GM18520 (cell line): ENCODE measurements around the gene SRGAP3.

ENCODE experiments used
- ATAC-seq: cut with Tn5 transposase; IDR thresholded peaks from one replicate; pipeline ENCODE4 v1.9.1; 2021; ENCODE audit not compliant: unreplicated experiment

Gene SRGAP3

DNA sequence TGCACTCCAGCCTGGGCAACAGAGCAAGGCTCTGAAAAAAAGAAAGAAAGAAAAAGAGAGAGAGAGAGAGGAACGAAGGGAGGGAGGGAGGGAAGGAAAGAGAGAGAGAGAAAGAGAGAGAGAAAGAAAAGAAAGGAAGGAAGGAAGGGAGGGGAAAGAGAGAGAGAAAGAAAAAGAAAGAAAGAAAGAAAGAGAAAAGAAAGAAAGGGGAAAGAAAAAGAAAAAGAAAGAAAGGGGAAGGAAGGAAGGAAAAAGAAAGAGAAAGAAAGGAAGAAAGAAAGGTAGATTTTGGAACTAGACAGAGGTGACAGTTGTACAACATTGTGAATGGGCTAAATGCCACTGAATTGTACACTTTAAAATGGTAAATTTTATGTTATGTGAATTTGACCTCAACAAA lies 5.3 kb upstream of the SRGAP3 start:
- ATAC-seq = no peak

GRCh38 chr3:9253327-9253726 lies 3.9 kb upstream of the SRGAP3 start:
- ATAC-seq = no peak

DNA sequence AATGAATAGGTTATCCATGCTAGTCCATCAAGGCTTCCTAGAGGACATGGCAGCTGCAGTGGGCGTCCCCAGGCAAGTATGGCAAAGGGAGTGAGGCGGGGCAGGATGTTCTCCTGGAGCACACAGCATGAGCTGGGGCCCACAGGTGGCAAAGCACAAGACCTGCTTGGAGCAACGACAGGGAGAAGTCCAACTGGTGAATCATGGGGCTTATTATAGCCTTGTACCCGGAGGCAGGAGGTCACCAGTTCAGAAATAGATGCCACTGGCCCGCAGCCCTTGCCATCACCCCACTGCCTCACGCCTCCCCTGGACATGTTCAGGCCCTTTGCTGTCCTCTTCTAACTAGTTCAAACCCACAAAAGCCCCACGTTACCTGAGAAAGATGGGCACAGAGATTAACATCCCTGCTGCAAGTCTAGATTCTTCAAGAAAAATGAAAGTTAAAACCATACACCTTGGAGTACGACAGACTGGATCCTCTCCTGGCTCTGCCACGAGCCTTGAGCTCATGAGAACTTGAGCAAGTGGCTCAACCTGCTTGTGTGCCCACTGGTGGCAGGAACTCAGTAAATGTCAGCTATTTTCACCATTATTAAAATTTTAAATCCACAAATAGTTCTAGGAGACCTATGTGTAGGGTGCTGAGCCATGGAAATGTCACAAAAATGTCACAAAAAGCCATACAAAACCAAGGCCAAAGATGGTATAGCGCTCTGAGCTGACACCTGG lies 1.8 kb upstream of the SRGAP3 start:
- no peak for ATAC-seq

GRCh38 chr3:9250236-9250635 lies 790 bp upstream of the SRGAP3 start:
- ATAC-seq = no peak

DNA sequence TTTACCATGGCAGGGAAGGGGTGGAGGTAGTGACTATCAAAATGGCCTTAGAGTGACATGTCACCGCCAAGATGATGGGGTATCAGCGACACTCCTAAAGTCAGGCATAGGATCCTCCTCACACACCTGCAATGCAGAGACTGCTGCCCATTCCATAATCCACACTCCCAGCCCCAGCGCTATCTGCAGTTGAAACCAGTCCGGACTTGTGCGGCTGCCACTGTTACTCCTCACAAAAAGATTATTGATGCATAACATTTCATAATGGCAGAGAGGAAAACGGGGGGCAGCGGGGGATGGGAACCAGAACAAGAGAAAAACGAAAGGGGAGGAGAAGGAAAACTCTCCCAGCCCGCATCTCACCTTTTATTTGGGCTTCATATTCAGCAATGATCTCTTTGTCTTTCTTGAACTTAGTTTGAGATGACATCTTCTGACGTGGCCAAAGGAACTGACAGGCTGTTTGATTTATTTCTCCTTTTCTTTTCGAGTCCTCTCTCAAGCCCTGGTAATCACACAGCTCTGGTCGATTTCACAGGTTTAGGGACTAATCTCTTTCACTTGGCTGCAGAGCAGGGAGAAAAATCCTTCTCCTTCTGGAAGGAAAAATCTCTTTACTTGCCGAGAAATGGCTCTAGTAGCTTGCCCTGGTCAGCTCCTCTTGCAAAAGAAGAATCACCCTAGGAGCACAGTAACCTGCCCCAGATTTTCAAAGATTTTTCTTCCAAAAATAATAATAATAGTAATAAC lies 749 bp downstream of the SRGAP3 start:
- no peak for ATAC-seq

DNA sequence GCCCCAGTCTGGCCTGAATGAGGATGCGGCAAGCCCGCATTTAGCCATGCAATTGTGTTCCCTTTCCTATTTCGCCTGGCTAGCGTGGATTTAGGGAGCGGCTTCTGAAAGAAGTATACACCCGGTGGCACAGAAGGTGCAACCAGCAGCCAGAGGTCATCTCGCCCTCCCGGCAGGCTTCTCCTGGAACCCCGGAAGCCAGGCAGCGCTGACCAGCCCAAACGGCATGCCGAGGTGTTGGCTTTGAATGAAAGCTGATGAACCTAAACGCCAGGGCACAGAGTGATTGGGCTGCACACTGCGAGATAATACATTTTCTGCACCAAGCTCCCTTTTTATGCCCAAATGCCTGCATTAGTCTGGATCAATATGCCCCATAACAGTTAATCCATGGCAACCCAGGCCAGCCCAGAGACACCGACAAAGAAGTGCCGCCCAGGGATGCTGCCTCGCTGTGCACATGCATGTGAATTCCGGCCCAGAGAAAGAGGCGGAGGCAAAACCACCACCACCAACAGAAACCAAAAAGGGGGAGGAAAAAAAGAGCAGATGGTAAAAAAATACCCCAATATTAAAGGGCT lies 1.4 kb downstream of the SRGAP3 start:
- ATAC-seq = no peak

GRCh38 chr3:9247361-9247940 lies 2.0 kb downstream of the SRGAP3 start:
- no peak for ATAC-seq

DNA sequence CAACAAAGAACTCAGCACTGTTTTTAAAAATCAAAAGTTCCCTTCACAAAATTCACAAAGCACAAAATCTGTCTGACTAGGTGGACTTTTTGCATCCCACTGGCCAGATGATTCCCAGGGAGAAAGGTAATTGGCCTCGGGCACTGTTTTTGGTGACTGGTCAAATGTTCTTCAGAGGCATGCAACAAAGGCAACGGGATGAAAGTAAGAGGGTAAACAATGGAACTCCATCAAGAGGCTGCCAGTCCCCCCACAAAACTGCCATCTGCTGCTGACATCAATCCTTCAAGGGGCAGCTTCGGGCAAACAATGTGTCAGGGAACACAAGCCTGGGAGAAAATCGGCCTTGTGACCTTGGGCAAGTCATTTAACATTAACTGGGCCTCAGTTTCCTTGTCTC lies 3.3 kb downstream of the SRGAP3 start:
- ATAC-seq = no peak

DNA sequence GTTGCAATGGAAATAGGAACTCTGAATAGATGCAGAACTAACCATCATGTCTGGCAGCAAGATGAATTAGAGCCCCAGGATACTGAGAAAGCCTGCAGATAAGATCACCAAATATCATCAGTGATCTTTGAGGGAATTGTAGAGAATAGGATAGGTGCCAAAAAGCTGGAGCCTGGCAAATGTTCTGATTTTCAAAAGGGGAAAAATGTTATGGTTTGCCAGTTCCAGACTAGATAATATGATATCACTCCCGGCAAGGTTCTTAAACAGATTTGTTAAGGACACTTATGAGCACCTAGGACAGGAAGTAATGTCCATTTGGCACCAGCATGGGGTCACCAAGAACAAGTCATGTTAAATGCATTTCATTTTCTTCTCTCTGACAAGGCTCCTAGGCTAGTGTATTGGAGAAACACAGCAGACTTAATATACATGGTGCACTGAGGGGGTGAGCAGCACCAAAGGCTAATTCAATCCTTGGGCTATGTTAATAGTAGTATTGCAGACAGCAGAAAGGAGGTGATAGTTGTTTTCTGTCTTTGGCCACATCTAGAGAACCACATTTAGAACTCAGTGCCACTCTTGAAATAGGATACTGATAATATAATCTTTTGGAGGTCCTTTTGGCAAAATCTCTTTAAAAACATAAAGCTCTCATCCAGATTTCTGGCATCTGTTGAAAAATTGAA lies 4.8 kb downstream of the SRGAP3 start:
- ATAC-seq = no peak

DNA sequence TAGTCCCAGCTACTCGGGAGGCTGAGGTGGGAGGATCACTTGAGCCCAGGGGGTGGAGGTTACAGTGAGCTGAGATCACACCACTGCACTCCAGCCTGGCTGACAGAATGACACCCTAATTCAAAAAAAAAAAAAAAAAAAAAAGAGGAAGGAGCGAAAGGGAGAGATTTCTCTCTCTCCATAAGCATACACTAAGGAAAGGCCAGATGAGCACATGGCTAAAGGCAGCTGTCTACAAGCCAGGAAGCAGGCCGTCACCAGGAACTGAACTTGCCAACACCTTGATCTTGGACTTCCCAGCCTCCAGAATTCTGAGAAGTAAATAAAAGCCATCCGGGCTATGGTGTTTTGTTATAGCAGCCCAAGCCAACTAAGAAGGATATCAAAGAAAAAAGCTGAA lies 7.5 kb downstream of the SRGAP3 start:
- no peak for ATAC-seq

DNA sequence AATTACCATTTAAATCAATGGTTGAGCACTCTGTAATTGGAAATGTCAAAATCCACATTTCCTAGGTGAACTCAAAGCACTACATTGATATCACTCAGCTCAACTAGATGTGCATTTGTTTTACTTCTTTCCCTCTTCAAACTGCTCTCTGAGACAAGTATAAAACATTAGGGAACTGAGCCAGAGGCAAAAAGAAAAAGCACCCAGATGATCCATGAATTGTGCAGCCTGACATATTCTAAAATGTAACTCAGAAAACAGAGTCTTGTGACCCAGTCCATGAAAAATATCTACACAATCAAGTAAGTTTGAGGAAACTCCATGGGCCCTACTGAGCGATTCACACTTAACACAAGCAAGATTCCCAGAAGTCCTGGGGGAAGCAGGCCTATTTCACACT lies 9.8 kb downstream of the SRGAP3 start:
- ATAC-seq = no peak

DNA sequence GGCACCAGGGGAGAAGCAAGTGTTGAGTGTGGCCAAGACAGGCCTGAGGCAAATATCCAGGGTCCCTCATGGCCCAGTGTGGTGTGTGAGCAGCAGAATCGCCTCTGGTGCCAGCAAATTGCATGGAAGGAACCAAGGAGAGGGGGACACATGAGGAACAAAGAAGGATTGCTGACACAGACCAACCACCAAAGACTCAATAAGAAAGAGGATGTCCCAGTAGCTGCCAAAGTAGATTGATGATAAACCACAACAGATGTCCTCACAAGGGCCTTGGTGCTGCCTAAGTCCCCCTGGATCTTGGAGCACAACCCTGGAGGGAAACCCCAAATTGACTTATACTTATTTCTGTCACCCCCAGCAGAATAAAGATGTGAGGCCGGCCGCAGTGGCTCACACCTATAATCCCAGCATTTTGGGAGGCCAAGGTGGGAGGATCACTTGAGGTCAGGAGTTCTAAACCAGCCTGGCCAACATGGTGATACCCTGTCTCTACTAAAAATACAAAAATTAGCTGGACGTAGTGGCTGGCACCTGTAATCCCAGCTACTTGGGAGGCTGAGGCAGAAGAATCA lies 10.6 kb downstream of the SRGAP3 start:
- ATAC-seq = no peak

- no peak for ATAC-seq
Observed at GRCh38 chr3:9238276-9238675, 11.2 kb downstream of the SRGAP3 start.

- ATAC-seq = no peak
Observed at GRCh38 chr3:9233814-9234600, 15.4 kb downstream of the SRGAP3 start.

- ATAC-seq = no peak
Observed at GRCh38 chr3:9233101-9233500, 16.3 kb downstream of the SRGAP3 start.

- no peak for ATAC-seq
Observed at GRCh38 chr3:9231937-9232336, 17.5 kb downstream of the SRGAP3 start.

DNA sequence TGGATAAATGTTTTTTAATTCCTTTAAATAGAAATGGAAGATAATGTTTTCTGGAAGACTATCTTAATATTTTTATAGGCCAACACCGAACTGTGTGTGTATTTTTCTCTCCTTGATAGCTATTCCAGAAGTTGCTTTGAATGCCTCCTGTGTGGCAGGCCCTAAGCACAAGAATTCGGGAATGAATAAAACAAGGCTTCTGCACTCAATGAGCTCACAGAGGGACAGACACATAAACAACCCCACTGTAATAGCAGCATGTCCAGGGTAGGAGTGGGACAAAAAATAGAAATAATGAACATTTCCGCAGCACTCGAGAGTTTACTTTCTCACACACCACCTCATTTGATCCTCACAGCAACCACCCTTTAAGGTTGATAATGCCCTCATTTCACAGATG lies 18.0 kb downstream of the SRGAP3 start:
- no peak for ATAC-seq

GRCh38 chr3:9231006-9231405 lies 18.4 kb downstream of the SRGAP3 start:
- no peak for ATAC-seq

- ATAC-seq = no peak
Observed at GRCh38 chr3:9230596-9230995, 18.9 kb downstream of the SRGAP3 start.

- no peak for ATAC-seq
Observed at GRCh38 chr3:9229879-9230278, 19.6 kb downstream of the SRGAP3 start.
